BE2C (cell line): ENCODE results near the gene RBM44.
"Not testable (repeated sequence)": the region's sequence is repeated elsewhere in the genome, so short reads cannot be mapped to it uniquely, and the experiment has no call there.

ENCODE experiments used
- DNase-seq: peaks from one replicate; pipeline ENCODE4 v3.0.0-alpha.2; 2020
- H3K27me3 ChIP-seq: fragments of 250-450 bp; sonication (Bioruptor Pico); 2 replicates; pipeline ENCODE4 v1.5.1; 2020; ENCODE audit warnings: mild to moderate bottlenecking
- H3K36me3 ChIP-seq: fragments of 250-450 bp; sonication (Bioruptor Pico); 2 replicates; pipeline ENCODE4 v1.5.1; 2020; ENCODE audit warnings: mild to moderate bottlenecking
- H3K4me1 ChIP-seq: fragments of 250-450 bp; sonication (Bioruptor Pico); 2 replicates; pipeline ENCODE4 v1.5.1; 2020
- H3K4me3 ChIP-seq: 2 replicates; pipeline ENCODE4 v1.5.1; 2011; ENCODE audit warnings: low read depth, low read length
- H3K9me3 ChIP-seq: fragments of 250-450 bp; sonication (Bioruptor Pico); 2 replicates; pipeline ENCODE4 v1.5.1; 2020
- CTCF ChIP-seq: IDR thresholded peaks from 2 replicates; pipeline ENCODE4 v1.5.1; 2012; ENCODE audit warnings: mild to moderate bottlenecking, low read depth, low read length

Gene RBM44

GRCh38 chr2:237865623-237866041 lies 67.1 kb downstream of the RBM44 start:
- Histone ChIP-seq H3K4me3 (no peak overlapping the region), H3K36me3 (0 out of 2 replicates have a peak, but pooled peaks cover 4% of the 10 kb centered on the region), H3K4me1 (peaks cover 32% of the 10 kb centered on the region), H3K27me3 (no peaks in the 10 kb centered on the region), H3K9me3 (no peaks in the 10 kb centered on the region)
- TF ChIP-seq CTCF: peak; percentile 50
- DNase-seq: no peak

DNA sequence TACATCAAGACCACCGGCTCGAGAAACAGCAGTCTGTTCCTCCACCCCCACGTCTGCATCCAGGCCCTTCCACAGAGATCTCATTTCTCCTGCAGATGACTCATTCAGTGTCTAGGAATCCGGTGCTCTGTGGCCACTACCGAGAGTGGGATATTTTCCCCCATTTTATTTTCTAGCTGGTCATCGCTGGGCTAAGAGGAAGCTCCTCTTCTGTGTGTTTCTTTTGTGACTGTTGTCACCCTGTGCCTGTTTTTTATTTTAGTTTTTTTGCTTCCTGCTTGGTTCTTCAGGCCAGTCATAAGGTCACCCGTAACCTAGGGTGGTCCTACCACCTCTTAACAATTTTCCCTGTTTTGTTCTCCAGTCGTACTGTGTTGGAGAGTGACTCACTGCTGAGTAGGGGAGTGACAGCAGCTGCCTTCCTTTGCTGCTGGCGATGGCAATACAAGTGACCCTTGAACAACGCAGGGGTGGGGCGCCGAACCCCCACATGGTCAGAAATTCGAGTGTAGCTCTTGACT lies 67.6 kb downstream of the RBM44 start:
- H3K36me3 ChIP-seq: 0 out of 2 replicates have a peak, but pooled peaks cover 4% of the 10 kb centered on the region
- H3K4me1 ChIP-seq: peaks cover 29% of the 10 kb centered on the region
- H3K27me3 ChIP-seq: no peaks in the 10 kb centered on the region
- no peak for TF ChIP-seq CTCF
- no peaks in the 10 kb centered on the region for H3K9me3 ChIP-seq
- no peak for DNase-seq
- no peak overlapping the region for H3K4me3 ChIP-seq

DNA sequence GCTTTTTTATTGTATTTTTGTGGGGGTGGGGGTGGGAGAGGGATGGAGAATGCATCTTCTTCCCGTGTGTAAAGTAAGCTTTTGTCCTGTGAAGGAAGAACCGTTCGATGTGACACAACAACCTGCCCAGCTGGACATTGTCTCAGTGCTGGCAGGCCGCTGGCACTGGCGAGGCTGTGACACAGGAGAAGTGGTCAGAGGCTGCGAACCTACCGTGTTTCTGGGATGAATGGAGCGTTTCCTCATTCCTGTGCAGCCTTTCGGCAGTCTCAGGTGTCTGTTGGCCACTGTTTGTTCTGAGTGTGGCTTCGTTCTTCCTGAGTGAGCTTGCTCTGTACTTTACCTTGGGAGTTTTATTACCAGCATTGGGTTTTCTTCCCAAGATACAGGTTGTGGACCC lies 68.9 kb downstream of the RBM44 start:
- Histone ChIP-seq H3K4me3 (no peak overlapping the region), H3K9me3 (no peaks in the 10 kb centered on the region), H3K27me3 (no peaks in the 10 kb centered on the region), H3K4me1 (peaks cover 25% of the 10 kb centered on the region), H3K36me3 (0 out of 2 replicates have a peak, but pooled peaks cover 4% of the 10 kb centered on the region)
- no peak for DNase-seq
- TF ChIP-seq CTCF: no peak

DNA sequence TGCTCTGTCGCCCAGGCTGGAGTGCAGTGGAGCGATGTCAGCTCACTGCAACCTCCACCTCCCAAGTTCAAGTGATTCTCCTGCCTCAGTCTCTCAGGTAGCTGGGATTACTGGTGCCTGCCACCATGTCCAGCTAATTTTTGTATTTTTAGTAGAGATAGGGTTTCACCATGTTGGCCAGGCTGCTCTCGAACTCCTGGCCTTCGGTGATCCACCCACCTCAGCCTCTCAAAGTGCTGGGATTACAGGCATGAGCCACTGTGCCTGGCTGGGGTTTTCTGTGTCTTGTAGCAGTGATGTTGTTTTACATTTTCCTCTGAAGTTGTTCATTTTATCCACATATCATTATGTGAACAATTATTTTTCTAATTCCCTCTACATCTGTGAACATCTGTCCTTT lies 69.5 kb downstream of the RBM44 start:
- H3K27me3 ChIP-seq, DNase-seq, H3K9me3 ChIP-seq, H3K36me3 ChIP-seq, H3K4me3 ChIP-seq: not testable (repeated sequence)
- H3K4me1 ChIP-seq: peaks cover 21% of the 10 kb centered on the region

- H3K4me1 ChIP-seq: peaks cover 20% of the 10 kb centered on the region
- 0 out of 2 replicates have a peak, but pooled peaks cover 4% of the 10 kb centered on the region for H3K36me3 ChIP-seq
- no peaks in the 10 kb centered on the region for H3K9me3 ChIP-seq
- DNase-seq: no peak
- TF ChIP-seq CTCF: no peak
- H3K4me3 ChIP-seq: no peak overlapping the region
- no peaks in the 10 kb centered on the region for H3K27me3 ChIP-seq
These were observed 70.2 kb downstream of the RBM44 start for GRCh38 chr2:237868631-237869342.

- H3K4me3 ChIP-seq: no peak overlapping the region
- TF ChIP-seq CTCF: no peak
- no peak for DNase-seq
- peaks cover 15% of the 10 kb centered on the region for H3K4me1 ChIP-seq
- no peaks in the 10 kb centered on the region for H3K27me3 ChIP-seq
- 0 out of 2 replicates have a peak, but pooled peaks cover 2% of the 10 kb centered on the region for H3K36me3 ChIP-seq
- H3K9me3 ChIP-seq: no peaks in the 10 kb centered on the region
These were observed 70.9 kb downstream of the RBM44 start for GRCh38 chr2:237869343-237870102.
